ENCODE results near the gene IGHMBP2.

Gene IGHMBP2

GRCh38 chr11:68927280-68928135 lies 23.8 kb downstream of the IGHMBP2 start:
- DNase-seq (ENCODE audit: low read depth): no peak

GRCh38 chr11:68928136-68928880 lies 24.6 kb downstream of the IGHMBP2 start:
- DNase-seq (ENCODE audit: low read depth): no peak

GRCh38 chr11:68929135-68929534 lies 25.4 kb downstream of the IGHMBP2 start:
- DNase-seq (ENCODE audit: low read depth): no peak

GRCh38 chr11:68929706-68930570 lies 26.2 kb downstream of the IGHMBP2 start:
- DNase-seq (ENCODE audit: low read depth): no peak

GRCh38 chr11:68930991-68931855 lies 27.5 kb downstream of the IGHMBP2 start:
- DNase-seq (ENCODE audit: low read depth): no peak

GRCh38 chr11:68931911-68932310 lies 28.2 kb downstream of the IGHMBP2 start:
- no peak for DNase-seq (ENCODE audit: low read depth)

- DNase-seq (ENCODE audit: low read depth): no peak
Observed at GRCh38 chr11:68932358-68932757, 28.7 kb downstream of the IGHMBP2 start.

GRCh38 chr11:68932933-68933577 lies 29.4 kb downstream of the IGHMBP2 start:
- DNase-seq (ENCODE audit: low read depth): no peak

GRCh38 chr11:68933605-68934320 lies 30.1 kb downstream of the IGHMBP2 start:
- DNase-seq (ENCODE audit: low read depth): no peak

GRCh38 chr11:68934321-68934645 lies 30.6 kb downstream of the IGHMBP2 start:
- DNase-seq (ENCODE audit: low read depth): no peak

GRCh38 chr11:68934666-68935065 lies 31.0 kb downstream of the IGHMBP2 start:
- DNase-seq (ENCODE audit: low read depth): no peak

GRCh38 chr11:68935066-68935465 lies 31.4 kb downstream of the IGHMBP2 start:
- no peak for DNase-seq (ENCODE audit: low read depth)

- no peak for DNase-seq (ENCODE audit: low read depth)
Observed at GRCh38 chr11:68935516-68936357, 32.0 kb downstream of the IGHMBP2 start.

- DNase-seq (ENCODE audit: low read depth): no peak
Observed at GRCh38 chr11:68936358-68936636, 32.6 kb downstream of the IGHMBP2 start.

GRCh38 chr11:68936676-68937620 lies 33.3 kb downstream of the IGHMBP2 start:
- no peak for DNase-seq (ENCODE audit: low read depth)

- DNase-seq (ENCODE audit: low read depth): no peak
Observed at GRCh38 chr11:68938088-68938487, 34.4 kb downstream of the IGHMBP2 start.

GRCh38 chr11:68938816-68939582 lies 35.3 kb downstream of the IGHMBP2 start:
- DNase-seq (ENCODE audit: low read depth): no peak

Data from fibroblast of the conjunctiva (primary cell).